Caco-2 (cell line): ENCODE data around the gene ARFGEF2. TPM values are rescaled to one million over a fixed set of nuclear protein-coding genes. Genes with fewer than 3 reads are reported as not detected.

ENCODE experiments used
- BruUV-seq: library from RNA; stranded (reverse); fragments of 400-500 nt; replicated peaks from 2 replicates; lab custom pipeline; 2021; lab: Mats Ljungman, UMichigan
- CTCF ChIA-PET: fragments of 300-600 bp; sonication (Branson Sonifier 250); formaldehyde crosslinking; loops from one replicate; lab custom pipeline; 2022; ENCODE audit warnings: antibody characterized with exemption; lab: Charles Lee
- POLR2A ChIA-PET: fragments of 300-600 bp; sonication (Branson Sonifier 250); formaldehyde crosslinking; loops from one replicate; lab custom pipeline; 2022; ENCODE audit warnings: antibody characterized with exemption; lab: Charles Lee
- DNase-seq, 2 experiments: peaks; one replicate each; pipeline versions ENCODE4 v3.0.0 to v3.0.0-alpha.2; 2020 to 2022
- H3K27me3 ChIP-seq: replicated peaks from 2 replicates; pipeline ENCODE4 v1.6.0; 2011; ENCODE audit warnings: low read length; ENCODE audit not compliant: control insufficient read depth, insufficient read depth
- H3K36me3 ChIP-seq: 2 replicates; pipeline ENCODE4 v1.5.1; 2011; ENCODE audit warnings: low read length; ENCODE audit not compliant: control insufficient read depth, insufficient read depth
- H3K4me1 ChIP-seq: fragments of 250-450 bp; sonication (Bioruptor Pico); 2 replicates; pipeline ENCODE4 v1.5.1; 2020; ENCODE audit warnings: mild to moderate bottlenecking
- H3K4me3 ChIP-seq: 2 replicates; pipeline ENCODE4 v1.5.1; 2011; ENCODE audit warnings: low read depth, mild to moderate bottlenecking, control low read depth, low read length
- H3K9me3 ChIP-seq: fragments of 250-450 bp; sonication (Bioruptor Pico); 2 replicates; pipeline ENCODE4 v1.5.1; 2020; ENCODE audit warnings: mild to moderate bottlenecking, moderate library complexity
- H3K27ac Mint-ChIP-seq: one replicate; pipeline ENCODE4 v1.8.0; 2022; ENCODE audit warnings: mixed read lengths; ENCODE audit not compliant: unreplicated experiment
- H3K27me3 Mint-ChIP-seq: one replicate; pipeline ENCODE4 v1.8.0; 2022; ENCODE audit warnings: mixed read lengths; ENCODE audit not compliant: insufficient read depth, unreplicated experiment
- H3K36me3 Mint-ChIP-seq: one replicate; pipeline ENCODE4 v1.8.0; 2022; ENCODE audit warnings: mild to moderate bottlenecking, mixed read lengths; ENCODE audit not compliant: insufficient read depth, unreplicated experiment
- H3K4me1 Mint-ChIP-seq: one replicate; pipeline ENCODE4 v1.8.0; 2022; ENCODE audit warnings: low read depth, mixed read lengths; ENCODE audit not compliant: unreplicated experiment
- H3K4me3 Mint-ChIP-seq: one replicate; pipeline ENCODE4 v1.8.0; 2022; ENCODE audit warnings: mild to moderate bottlenecking, moderate library complexity, mixed read lengths; ENCODE audit not compliant: unreplicated experiment
- H3K9me3 Mint-ChIP-seq: one replicate; pipeline ENCODE4 v1.8.0; 2022; ENCODE audit warnings: mixed read lengths; ENCODE audit not compliant: unreplicated experiment
- CTCF ChIP-seq, 2 experiments: fragments of 200-600 bp in 1 of 2; IDR thresholded peaks; 1 replicate in 1 of 2; 2 replicates in 1 of 2; pipeline versions ENCODE4 v1.5.1 to v1.8.0; 2011 to 2022; ENCODE audit warnings: antibody characterized with exemption in 1 of 2, control low read depth in 1 of 2, inconsistent platforms in 1 of 2, low read depth in 1 of 2, low read length in 1 of 2, mild to moderate bottlenecking in 1 of 2, moderate library complexity in 1 of 2; ENCODE audit not compliant: insufficient read depth in 1 of 2, severe bottlenecking in 1 of 2, unreplicated experiment in 1 of 2
- intact Hi-C: fragments of 100-400 bp; cut with micrococcal nuclease; formaldehyde crosslinking; loops from one replicate; pipeline ENCODE4 v1.10.0; 2022; ENCODE audit not compliant: unreplicated experiment
- total RNA-seq: library from RNA; stranded (reverse); gene quantifications from 2 replicates; pipeline ENCODE4 v1.2.3, GENCODE V29; 2022

The ARFGEF2 gene
- total RNA-seq, 1 experiment from 2014 or later = 78.8 TPM

- intact Hi-C loops = loop anchor here (1.0 to 2.0 kb wide), 3 partner anchors 80 to 270 kb away; no protein-coding TSS in a partner anchor
- Mint-ChIP-seq H3K27ac (no peak overlapping the region), H3K36me3 (no peaks in the 10 kb centered on the region), H3K4me3 (no peak overlapping the region), H3K4me1 (peaks cover 9% of the 10 kb centered on the region), H3K9me3 (no peaks in the 10 kb centered on the region), H3K27me3 (peaks cover 15% of the 10 kb centered on the region)
- H3K27me3 ChIP-seq = no peaks in the 10 kb centered on the region; the same call in 1 of the 2 replicates
- POLR2A ChIA-PET = no interaction called here
- CTCF ChIA-PET = interaction anchor here (0.5 to 3.9 kb wide), 12 partner anchors 8 to 270 kb away, joined by 3 to 133 read pairs (median 4); no protein-coding TSS in a partner anchor
- no peaks in the 10 kb centered on the region for H3K36me3 ChIP-seq
- H3K9me3 ChIP-seq = peaks cover 14% of the 10 kb centered on the region; the same call in 1 of the 2 replicates
- no TSS peak for BruUV-seq
- no peak overlapping the region for H3K4me3 ChIP-seq
- no peak for DNase-seq
- H3K4me1 ChIP-seq = 0 out of 2 replicates have a peak, but pooled peaks cover 6% of the 10 kb centered on the region
- TF ChIP-seq CTCF (IDR thresholded peaks at IDR 0.05; ENCODE audit: insufficient read depth in 1 of 2, low read depth in 1 of 2, low read length in 1 of 2, severe bottlenecking in 1 of 2, unreplicated experiment in 1 of 2) = no peak
Measured at GRCh38 chr20:48905297-48905647, 16.2 kb upstream of the ARFGEF2 start.

DNA sequence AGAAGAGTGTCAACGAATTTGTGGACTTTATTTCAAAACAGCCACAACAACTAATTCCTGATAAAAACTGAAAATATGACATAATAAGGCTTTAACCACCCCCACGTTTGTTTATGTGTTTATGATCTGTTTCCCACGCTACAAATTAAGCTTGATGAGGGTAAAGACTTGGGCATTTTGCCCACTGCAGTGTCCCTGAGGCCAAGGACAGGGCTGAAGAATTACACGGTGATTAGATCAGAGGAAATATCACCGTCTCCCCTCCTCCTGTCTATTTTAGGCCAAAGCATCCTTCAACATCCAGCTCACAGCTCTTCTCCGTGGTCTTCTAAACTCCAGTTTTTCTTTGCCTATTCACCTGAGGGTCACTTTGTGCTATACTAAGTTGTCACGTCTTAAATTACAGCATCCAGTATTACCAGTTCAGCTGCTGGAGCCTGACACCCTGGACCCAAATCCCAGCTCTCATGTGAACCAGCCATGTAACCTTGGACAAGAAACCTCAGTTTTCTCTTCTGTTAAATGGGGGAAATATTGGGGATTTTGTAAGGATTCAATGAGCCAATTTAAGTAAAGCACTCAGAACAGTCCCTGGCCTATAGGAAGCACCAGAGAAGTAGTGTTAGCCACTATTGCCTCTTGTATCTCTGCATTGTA lies 15.2 kb upstream of the ARFGEF2 start:
- TF ChIP-seq CTCF (IDR thresholded peaks at IDR 0.05; ENCODE audit: insufficient read depth in 1 of 2, low read depth in 1 of 2, low read length in 1 of 2, severe bottlenecking in 1 of 2, unreplicated experiment in 1 of 2) = no peak
- no peak overlapping the region for H3K4me3 ChIP-seq
- H3K9me3 ChIP-seq = peaks cover 14% of the 10 kb centered on the region; the same call in 1 of the 2 replicates
- peaks cover 9% of the 10 kb centered on the region for H3K4me1 Mint-ChIP-seq
- H3K36me3 Mint-ChIP-seq = no peaks in the 10 kb centered on the region
- no peaks in the 10 kb centered on the region for H3K9me3 Mint-ChIP-seq
- ChIA-PET CTCF (interaction anchor here (0.6 to 3.9 kb wide), 6 partner anchors 26 to 268 kb away, joined by 3 to 133 read pairs (median 4); no protein-coding TSS in a partner anchor), POLR2A (no interaction called here)
- DNase-seq = no peak
- peaks cover 8% of the 10 kb centered on the region; the same call in 1 of the 2 replicates for H3K4me1 ChIP-seq
- H3K27me3 ChIP-seq = no peaks in the 10 kb centered on the region; the same call in 1 of the 2 replicates
- no peak overlapping the region for H3K27ac Mint-ChIP-seq
- peaks cover 15% of the 10 kb centered on the region for H3K27me3 Mint-ChIP-seq
- intact Hi-C loops = no loop called here
- H3K4me3 Mint-ChIP-seq = no peak overlapping the region
- BruUV-seq = no TSS peak
- H3K36me3 ChIP-seq = no peaks in the 10 kb centered on the region

GRCh38 chr20:48908656-48909319 lies 12.7 kb upstream of the ARFGEF2 start:
- H3K27ac Mint-ChIP-seq = no peak overlapping the region
- ChIA-PET CTCF (interaction anchor here (0.6 to 2.6 kb wide), 5 partner anchors 9 to 1410 kb away, joined by 3 to 15 read pairs (median 5); no protein-coding TSS in a partner anchor), POLR2A (no interaction called here)
- peaks cover 14% of the 10 kb centered on the region; the same call in 1 of the 2 replicates for H3K9me3 ChIP-seq
- no peak overlapping the region for H3K4me3 Mint-ChIP-seq
- no peaks in the 10 kb centered on the region for H3K27me3 ChIP-seq
- H3K36me3 Mint-ChIP-seq = no peaks in the 10 kb centered on the region
- H3K9me3 Mint-ChIP-seq = no peaks in the 10 kb centered on the region
- H3K27me3 Mint-ChIP-seq = peaks cover 13% of the 10 kb centered on the region
- TF ChIP-seq CTCF (IDR thresholded peaks at IDR 0.05; ENCODE audit: insufficient read depth in 1 of 2, low read depth in 1 of 2, low read length in 1 of 2, severe bottlenecking in 1 of 2, unreplicated experiment in 1 of 2) = no peak
- no TSS peak for BruUV-seq
- intact Hi-C loops = no loop called here
- no peak for DNase-seq
- H3K4me1 Mint-ChIP-seq = peaks cover 9% of the 10 kb centered on the region
- H3K4me1 ChIP-seq = peaks cover 8% of the 10 kb centered on the region; the same call in 1 of the 2 replicates
- H3K36me3 ChIP-seq = no peaks in the 10 kb centered on the region
- no peak overlapping the region for H3K4me3 ChIP-seq
